ENCODE measurements around the gene PNPLA1. TPM values are rescaled to one million over a fixed set of nuclear protein-coding genes. Genes with fewer than 3 reads are reported as not detected.

PNPLA1 gene
- polyA plus RNA-seq, 1 donor (not counting 4 experiments of a cell fraction or from before 2014, with no cell fraction given), result 0.14 TPM

GRCh38 chr6:36223706-36224105, 46.2 kb upstream of the PNPLA1 start:
- Histone ChIP-seq H3K4me1 (ENCODE audit: control insufficient read depth, extremely low read depth, insufficient read depth, low read length) (peaks cover 19% of the 10 kb centered on the region), H3K9me3 (ENCODE audit: control insufficient read depth, low read depth, low read length) (no peaks in the 10 kb centered on the region), H3K27ac (ENCODE audit: control insufficient read depth, insufficient read depth, low read length) (no peak overlapping the region), H3K9ac (ENCODE audit: control insufficient read depth, extremely low read depth, insufficient read depth, low read length) (no peak overlapping the region), H3K4me3 (ENCODE audit: control insufficient read depth in 2 of 3, extremely low read depth in 1 of 3, insufficient read depth in 2 of 3, low read depth in 1 of 3, low read length in 3 of 3) (no peak overlapping the region), H3K79me2 (ENCODE audit: control insufficient read depth, insufficient read depth, low read length) (no peaks in the 10 kb centered on the region), H2AFZ (ENCODE audit: control insufficient read depth, low read length) (no peak overlapping the region), H4K20me1 (ENCODE audit: control insufficient read depth, extremely low read depth, insufficient read depth, low read length) (no peaks in the 10 kb centered on the region), H3K4me2 (ENCODE audit: control insufficient read depth, extremely low read depth, insufficient read depth, low read depth, low read length) (no peak overlapping the region), H3K27me3 (ENCODE audit: control insufficient read depth, extremely low read depth, insufficient read depth, low read length) (no peaks in the 10 kb centered on the region), H3K36me3 (ENCODE audit: control insufficient read depth in 2 of 2, extremely low read depth in 1 of 2, insufficient read depth in 2 of 2, low read length in 2 of 2) (peaks cover 9 to 13% of the 10 kb centered on the region in 2 experiments), H3K9me1 (ENCODE audit: control insufficient read depth, extremely low read depth, insufficient read depth, low read length) (peaks cover 2% of the 10 kb centered on the region)
- dilution Hi-C loops (cut with MboI; ENCODE audit: extremely low pct_ligation_motif_present, low sequenced_read_pairs), result no loop called here
- DNase-seq (ENCODE audit: low read depth, low spot score), result no peak
- TF ChIP-seq CTCF (optimal IDR thresholded peaks at IDR 0.05 in 1 of 3, IDR thresholded peaks at IDR 0.05 in 1 of 3, conservative IDR thresholded peaks at IDR 0.05 in 1 of 3; ENCODE audit: extremely low read depth in 1 of 3, insufficient read depth in 2 of 3, low read length in 3 of 3) (no peak), EZH2 (IDR thresholded peaks at IDR 0.05; ENCODE audit: low read length) (no peak)
- FAIRE-seq, result no peak

- Histone ChIP-seq H3K9me3 (ENCODE audit: control insufficient read depth, low read depth, low read length) (no peaks in the 10 kb centered on the region), H3K9ac (ENCODE audit: control insufficient read depth, extremely low read depth, insufficient read depth, low read length) (no peak overlapping the region), H3K36me3 (ENCODE audit: control insufficient read depth in 2 of 2, extremely low read depth in 1 of 2, insufficient read depth in 2 of 2, low read length in 2 of 2) (peaks cover 10 to 12% of the 10 kb centered on the region in 2 experiments), H3K9me1 (ENCODE audit: control insufficient read depth, extremely low read depth, insufficient read depth, low read length) (peaks cover 2% of the 10 kb centered on the region), H3K4me3 (ENCODE audit: control insufficient read depth in 2 of 3, extremely low read depth in 1 of 3, insufficient read depth in 2 of 3, low read depth in 1 of 3, low read length in 3 of 3) (no peak overlapping the region), H3K4me2 (ENCODE audit: control insufficient read depth, extremely low read depth, insufficient read depth, low read depth, low read length) (no peak overlapping the region), H3K4me1 (ENCODE audit: control insufficient read depth, extremely low read depth, insufficient read depth, low read length) (peaks cover 19% of the 10 kb centered on the region), H3K27me3 (ENCODE audit: control insufficient read depth, extremely low read depth, insufficient read depth, low read length) (no peaks in the 10 kb centered on the region), H3K79me2 (ENCODE audit: control insufficient read depth, insufficient read depth, low read length) (no peaks in the 10 kb centered on the region), H4K20me1 (ENCODE audit: control insufficient read depth, extremely low read depth, insufficient read depth, low read length) (no peaks in the 10 kb centered on the region), H3K27ac (ENCODE audit: control insufficient read depth, insufficient read depth, low read length) (no peak overlapping the region), H2AFZ (ENCODE audit: control insufficient read depth, low read length) (no peak overlapping the region)
- dilution Hi-C loops (cut with MboI; ENCODE audit: extremely low pct_ligation_motif_present, low sequenced_read_pairs), result no loop called here
- TF ChIP-seq EZH2 (IDR thresholded peaks at IDR 0.05; ENCODE audit: low read length) (no peak), CTCF (optimal IDR thresholded peaks at IDR 0.05 in 1 of 3, IDR thresholded peaks at IDR 0.05 in 1 of 3, conservative IDR thresholded peaks at IDR 0.05 in 1 of 3; ENCODE audit: extremely low read depth in 1 of 3, insufficient read depth in 2 of 3, low read length in 3 of 3) (no peak)
- DNase-seq (ENCODE audit: low read depth, low spot score) (no peak), FAIRE-seq (no peak)
Measured at GRCh38 chr6:36224918-36225461, 44.9 kb upstream of the PNPLA1 start.

Data from keratinocyte (primary cell).